Peyer's patch (tissue), 4 donors: Measurements from ENCODE around the gene RBM20.

Source experiments
- POLR2A ChIP-seq, 2 donors: fragments of 450-650 bp; IDR thresholded peaks; one replicate each; pipeline ENCODE4 v1.5.1; 2017; ENCODE audit warnings: antibody characterized with exemption in 2 of 2, mild to moderate bottlenecking in 2 of 2, moderate library complexity in 2 of 2
- TF ChIP-seq, protein P1 (sequence below), 6 experiments: fragments of 450-650 bp in 4 of 6; fragments of 200-600 bp in 2 of 6; sonication (generic) in 1 of 6; IDR thresholded peaks; one replicate each; pipeline ENCODE4 v1.5.1; 2017 to 2019; ENCODE audit warnings: antibody characterized with exemption in 6 of 6, mild to moderate bottlenecking in 3 of 6, moderate library complexity in 1 of 6

DNA sequence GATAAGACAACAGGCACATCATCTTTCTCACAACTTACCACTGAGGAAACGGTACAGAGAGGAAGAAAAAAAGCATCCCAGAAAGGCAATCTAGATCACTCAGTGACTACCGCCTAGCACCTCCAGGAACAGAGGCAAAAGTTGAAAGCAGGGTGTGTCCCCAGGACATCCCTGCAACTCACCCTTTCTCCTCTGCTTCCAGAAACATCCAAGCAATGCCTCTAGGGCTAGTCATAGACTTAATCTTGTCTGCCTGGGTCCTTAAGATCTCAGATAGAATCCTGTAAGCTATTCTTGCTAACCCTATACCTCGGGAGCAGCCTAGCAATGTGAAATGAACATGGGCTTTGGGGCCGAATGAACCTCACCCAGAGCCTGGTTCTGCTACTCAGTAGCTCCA is 208.8 kb downstream of the RBM20 start:
- TF ChIP-seq, protein P1, sequence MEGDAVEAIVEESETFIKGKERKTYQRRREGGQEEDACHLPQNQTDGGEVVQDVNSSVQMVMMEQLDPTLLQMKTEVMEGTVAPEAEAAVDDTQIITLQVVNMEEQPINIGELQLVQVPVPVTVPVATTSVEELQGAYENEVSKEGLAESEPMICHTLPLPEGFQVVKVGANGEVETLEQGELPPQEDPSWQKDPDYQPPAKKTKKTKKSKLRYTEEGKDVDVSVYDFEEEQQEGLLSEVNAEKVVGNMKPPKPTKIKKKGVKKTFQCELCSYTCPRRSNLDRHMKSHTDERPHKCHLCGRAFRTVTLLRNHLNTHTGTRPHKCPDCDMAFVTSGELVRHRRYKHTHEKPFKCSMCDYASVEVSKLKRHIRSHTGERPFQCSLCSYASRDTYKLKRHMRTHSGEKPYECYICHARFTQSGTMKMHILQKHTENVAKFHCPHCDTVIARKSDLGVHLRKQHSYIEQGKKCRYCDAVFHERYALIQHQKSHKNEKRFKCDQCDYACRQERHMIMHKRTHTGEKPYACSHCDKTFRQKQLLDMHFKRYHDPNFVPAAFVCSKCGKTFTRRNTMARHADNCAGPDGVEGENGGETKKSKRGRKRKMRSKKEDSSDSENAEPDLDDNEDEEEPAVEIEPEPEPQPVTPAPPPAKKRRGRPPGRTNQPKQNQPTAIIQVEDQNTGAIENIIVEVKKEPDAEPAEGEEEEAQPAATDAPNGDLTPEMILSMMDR (IDR thresholded peaks at IDR 0.05), result no peak
- TF ChIP-seq POLR2A (IDR thresholded peaks at IDR 0.05), result no peak
